Neural cell (in vitro differentiated cells): Measurements from ENCODE around the gene PVALB. TPM values are rescaled to one million over a fixed set of nuclear protein-coding genes. Genes with fewer than 3 reads are reported as not detected.

Experiments used
- H2AFZ ChIP-seq: fragments of 200-600, 300-800 bp; sonication (generic), shearing (Covaris generic); 2 replicates; pipeline ENCODE4 v1.6.0; 2014; ENCODE audit warnings: low read depth, mild to moderate bottlenecking, antibody characterized with exemption, low read length, moderate library complexity
- H3F3A ChIP-seq: fragments of 200-600 bp; shearing (Covaris generic); 2 replicates; pipeline ENCODE4 v1.6.1; 2016; ENCODE audit warnings: mild to moderate bottlenecking, moderate library complexity, mixed read lengths, antibody characterized with exemption, low read length; ENCODE audit not compliant: insufficient read depth, poor library complexity, severe bottlenecking
- H3K27ac ChIP-seq: fragments of 200-600, 300-800 bp; sonication (generic), shearing (Covaris generic); 2 replicates; pipeline ENCODE4 v1.5.1; 2014; ENCODE audit warnings: mild to moderate bottlenecking, low read length, moderate library complexity
- H3K27me3 ChIP-seq: fragments of 300-800, 200-600 bp; sonication (generic), shearing (Covaris generic); 2 replicates; pipeline ENCODE4 v1.6.0; 2014; ENCODE audit warnings: mild to moderate bottlenecking, low read depth, low read length, moderate library complexity; ENCODE audit not compliant: insufficient read depth
- H3K36me3 ChIP-seq: fragments of 300-800, 200-600 bp; sonication (generic), shearing (Covaris generic); 2 replicates; pipeline ENCODE4 v1.5.1; 2014; ENCODE audit warnings: mild to moderate bottlenecking, antibody characterized with exemption, low read length, moderate library complexity; ENCODE audit not compliant: insufficient read depth
- H3K4me2 ChIP-seq: fragments of 300-800, 200-600 bp; sonication (generic), shearing (Covaris generic); 2 replicates; pipeline ENCODE4 v1.6.0; 2014; ENCODE audit warnings: mild to moderate bottlenecking, low read length
- H3K4me3 ChIP-seq: fragments of 300-800, 200-600 bp; sonication (generic), shearing (Covaris generic); 2 replicates; pipeline ENCODE4 v1.5.1; 2014; ENCODE audit warnings: mild to moderate bottlenecking, low read length, moderate library complexity
- H3K79me2 ChIP-seq: fragments of 200-600 bp; shearing (Covaris generic); replicated peaks from 2 replicates; pipeline ENCODE4 v1.6.0; 2014; ENCODE audit warnings: mild to moderate bottlenecking, low read length, moderate library complexity; ENCODE audit not compliant: insufficient read depth
- H3K9ac ChIP-seq: fragments of 300-800, 200-600 bp; sonication (generic), shearing (Covaris generic); 2 replicates; pipeline ENCODE4 v1.6.1; 2016; ENCODE audit warnings: mild to moderate bottlenecking, low read length, mixed read lengths
- H3K9me2 ChIP-seq: fragments of 200-600 bp; shearing (Covaris generic); 2 replicates; pipeline ENCODE4 v1.6.1; 2016; ENCODE audit warnings: mild to moderate bottlenecking, low read length, mixed read lengths; ENCODE audit not compliant: insufficient read depth
- H3K9me3 ChIP-seq: fragments of 200-600, 300-800 bp; sonication (generic), shearing (Covaris generic); 2 replicates; pipeline ENCODE4 v1.6.1; 2016; ENCODE audit warnings: mild to moderate bottlenecking, mixed run types, low read length, moderate library complexity, mixed read lengths
- H4K20me1 ChIP-seq: fragments of 200-600 bp; shearing (Covaris generic); 2 replicates; pipeline ENCODE4 v1.6.1; 2016; ENCODE audit warnings: mild to moderate bottlenecking, mixed run types; ENCODE audit not compliant: insufficient read depth
- CTCF ChIP-seq: fragments of 450-650 bp; IDR thresholded peaks from 2 replicates; pipeline ENCODE4 v1.5.1; 2014; ENCODE audit warnings: antibody characterized with exemption, mild to moderate bottlenecking, moderate library complexity; ENCODE audit not compliant: poor library complexity, severe bottlenecking
- EP300 ChIP-seq: fragments of 450-650 bp; conservative IDR thresholded peaks from 2 replicates; pipeline ENCODE4 v1.6.1; 2014; ENCODE audit warnings: antibody characterized with exemption, mild to moderate bottlenecking, moderate library complexity; ENCODE audit not compliant: poor library complexity, severe bottlenecking
- EZH2 ChIP-seq: fragments of 200-600, 300-800 bp; shearing (Covaris generic), sonication (generic); IDR thresholded peaks from 2 replicates; pipeline ENCODE4 v1.6.1; 2014; ENCODE audit warnings: antibody characterized with exemption, low read length, borderline replicate concordance, mild to moderate bottlenecking; ENCODE audit not compliant: insufficient read depth, poor library complexity, severe bottlenecking
- MXI1 ChIP-seq: fragments of 450-650 bp; conservative IDR thresholded peaks from 2 replicates; pipeline ENCODE4 v1.6.1; 2014; ENCODE audit warnings: antibody characterized with exemption, mild to moderate bottlenecking; ENCODE audit not compliant: poor library complexity, severe bottlenecking
- POLR2AphosphoS5 ChIP-seq: IDR thresholded peaks from 2 replicates; pipeline ENCODE4 v1.6.1; 2012
- RAD21 ChIP-seq: fragments of 450-650 bp; conservative IDR thresholded peaks from 2 replicates; pipeline ENCODE4 v1.6.1; 2014; ENCODE audit warnings: antibody characterized with exemption, mild to moderate bottlenecking, moderate library complexity
- REST ChIP-seq: IDR thresholded peaks from 2 replicates; pipeline ENCODE4 v1.6.1; 2012; ENCODE audit warnings: borderline replicate concordance
- SMC3 ChIP-seq: fragments of 450-650 bp; conservative IDR thresholded peaks from 2 replicates; pipeline ENCODE4 v1.6.1; 2014; ENCODE audit warnings: antibody characterized with exemption, mild to moderate bottlenecking, moderate library complexity; ENCODE audit not compliant: poor library complexity
- TAF1 ChIP-seq: IDR thresholded peaks from 2 replicates; pipeline ENCODE4 v1.6.1; 2012; ENCODE audit warnings: low read depth
- polyA plus RNA-seq: library from polyadenylated mRNA; depleted of rRNA; stranded (reverse); fragments of >200 nt; gene quantifications from 2 replicates; pipeline ENCODE4 v1.2.3, GENCODE V29; 2014

PVALB gene
- polyA plus RNA-seq, 1 donor from 2014 or later: not detected

DNA sequence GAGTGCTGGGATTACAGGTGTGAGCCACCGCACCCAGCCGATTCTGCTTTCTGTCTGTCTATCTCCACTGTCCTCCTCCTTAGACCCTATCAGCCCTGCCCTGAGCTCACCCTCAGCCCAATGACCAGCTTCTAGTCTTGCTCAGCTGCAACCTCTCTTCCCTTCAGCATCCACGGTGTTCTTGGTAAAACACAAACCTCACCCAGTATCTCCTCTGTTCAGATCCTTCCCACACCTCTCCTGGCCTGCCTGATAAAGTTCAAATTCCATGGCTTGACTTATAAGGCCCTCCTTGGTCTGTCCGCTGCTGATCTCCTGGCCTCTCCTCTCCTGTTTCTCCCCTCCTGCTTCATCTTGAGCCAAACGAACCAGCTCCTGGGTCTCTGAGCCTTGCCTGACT is 29.4 kb upstream of the PVALB start:
- Histone ChIP-seq H3K27ac (no peak overlapping the region), H3K27me3 (no peaks in the 10 kb centered on the region), H3K4me3 (no peak overlapping the region), H3K9me2 (no peaks in the 10 kb centered on the region), H3K9me3 (no peaks in the 10 kb centered on the region), H3K4me2 (no peak overlapping the region), H4K20me1 (no peaks in the 10 kb centered on the region), H3F3A (no peaks in the 10 kb centered on the region), H2AFZ (no peak overlapping the region), H3K36me3 (no peaks in the 10 kb centered on the region), H3K9ac (no peak overlapping the region), H3K79me2 (no peaks in the 10 kb centered on the region)
- no peak for TF ChIP-seq MXI1
- no peak for TF ChIP-seq TAF1
- no peak for TF ChIP-seq CTCF
- no peak for TF ChIP-seq EP300
- TF ChIP-seq POLR2AphosphoS5: no peak
- TF ChIP-seq RAD21: no peak
- TF ChIP-seq SMC3: no peak

- Histone ChIP-seq H3K9ac (no peak overlapping the region), H4K20me1 (no peaks in the 10 kb centered on the region), H3K9me2 (no peaks in the 10 kb centered on the region), H3K27ac (no peak overlapping the region), H3K27me3 (no peaks in the 10 kb centered on the region), H3K4me3 (no peak overlapping the region), H3F3A (no peaks in the 10 kb centered on the region), H3K9me3 (no peaks in the 10 kb centered on the region), H3K36me3 (no peaks in the 10 kb centered on the region), H3K4me2 (no peak overlapping the region), H2AFZ (no peak overlapping the region), H3K79me2 (no peaks in the 10 kb centered on the region)
- TF ChIP-seq TAF1 (no peak), EP300 (no peak), EZH2 (no peak), SMC3 (no peak), RAD21 (no peak), CTCF (no peak), POLR2AphosphoS5 (no peak), MXI1 (no peak)
Observed at GRCh38 chr22:36840106-36840505, 23.3 kb upstream of the PVALB start.

- Histone ChIP-seq H3K4me3 (no peak overlapping the region), H2AFZ (no peak overlapping the region)
- TF ChIP-seq REST: no peak
- no peak for TF ChIP-seq EZH2
- TF ChIP-seq CTCF: no peak
Observed at GRCh38 chr22:36839356-36840073, 22.7 kb upstream of the PVALB start.

More at GRCh38 chr22:36839356-36840073, 22.7 kb upstream of the PVALB start:
- Histone ChIP-seq H3K4me2 (no peak overlapping the region), H3K27ac (no peak overlapping the region), H3K36me3 (no peaks in the 10 kb centered on the region), H3F3A (no peaks in the 10 kb centered on the region), H4K20me1 (no peaks in the 10 kb centered on the region), H3K9me2 (no peaks in the 10 kb centered on the region), H3K79me2 (no peaks in the 10 kb centered on the region), H3K9me3 (no peaks in the 10 kb centered on the region), H3K9ac (no peak overlapping the region), H3K27me3 (no peaks in the 10 kb centered on the region)
